ENCODE data around the gene GCLC. TPM values are rescaled to one million over a fixed set of nuclear protein-coding genes. Genes with fewer than 3 reads are reported as not detected.

Gene GCLC
- total RNA-seq, 1 donor from 2014 or later, result 16.4 TPM

DNA sequence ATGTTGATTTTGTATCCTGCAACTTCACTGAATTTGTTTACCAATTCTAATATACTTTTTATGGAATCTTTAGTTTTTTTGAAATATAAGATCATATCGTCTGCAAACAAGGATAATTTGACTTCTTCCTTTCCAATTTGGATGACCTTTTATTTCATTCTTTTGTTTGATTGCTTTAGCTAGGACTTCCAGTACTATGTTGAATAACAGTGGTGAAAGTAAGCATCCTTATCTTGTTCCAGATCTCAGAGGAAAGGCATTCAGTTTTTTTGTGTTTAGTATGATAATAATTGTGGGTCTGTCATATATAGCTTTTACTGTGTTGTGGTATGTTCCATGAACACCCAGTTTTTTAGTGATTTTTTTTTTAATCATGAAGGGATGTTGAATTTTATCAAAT is 75.7 kb downstream of the GCLC start:
- H3K4me3 ChIP-seq (ENCODE audit: low read depth, low read length), result no peak overlapping the region
- no peak for DNase-seq (ENCODE audit: low read depth)
- TF ChIP-seq, protein P1, sequence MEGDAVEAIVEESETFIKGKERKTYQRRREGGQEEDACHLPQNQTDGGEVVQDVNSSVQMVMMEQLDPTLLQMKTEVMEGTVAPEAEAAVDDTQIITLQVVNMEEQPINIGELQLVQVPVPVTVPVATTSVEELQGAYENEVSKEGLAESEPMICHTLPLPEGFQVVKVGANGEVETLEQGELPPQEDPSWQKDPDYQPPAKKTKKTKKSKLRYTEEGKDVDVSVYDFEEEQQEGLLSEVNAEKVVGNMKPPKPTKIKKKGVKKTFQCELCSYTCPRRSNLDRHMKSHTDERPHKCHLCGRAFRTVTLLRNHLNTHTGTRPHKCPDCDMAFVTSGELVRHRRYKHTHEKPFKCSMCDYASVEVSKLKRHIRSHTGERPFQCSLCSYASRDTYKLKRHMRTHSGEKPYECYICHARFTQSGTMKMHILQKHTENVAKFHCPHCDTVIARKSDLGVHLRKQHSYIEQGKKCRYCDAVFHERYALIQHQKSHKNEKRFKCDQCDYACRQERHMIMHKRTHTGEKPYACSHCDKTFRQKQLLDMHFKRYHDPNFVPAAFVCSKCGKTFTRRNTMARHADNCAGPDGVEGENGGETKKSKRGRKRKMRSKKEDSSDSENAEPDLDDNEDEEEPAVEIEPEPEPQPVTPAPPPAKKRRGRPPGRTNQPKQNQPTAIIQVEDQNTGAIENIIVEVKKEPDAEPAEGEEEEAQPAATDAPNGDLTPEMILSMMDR (conservative IDR thresholded peaks at IDR 0.05; ENCODE audit: low read depth, low read length), result no peak

DNA sequence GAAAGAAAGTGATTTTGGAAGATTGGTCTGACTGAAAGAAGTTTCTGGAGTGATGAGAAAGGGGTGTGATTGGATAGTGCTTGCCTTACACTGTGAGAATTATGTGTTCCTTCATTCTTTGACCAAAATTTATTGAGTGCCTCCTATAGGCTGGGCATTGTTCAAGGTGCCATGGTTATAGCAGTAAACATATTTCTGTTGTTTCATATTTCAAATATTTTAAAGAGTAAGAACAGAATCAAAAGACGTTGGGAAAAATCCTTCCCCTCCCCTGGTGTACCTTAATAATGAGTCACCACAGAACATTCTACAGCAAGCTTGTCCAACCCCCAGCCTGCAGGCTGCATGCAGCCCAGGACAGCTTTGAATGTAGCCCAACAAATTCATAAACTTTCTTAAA is 78.6 kb downstream of the GCLC start:
- TF ChIP-seq, protein P1 (conservative IDR thresholded peaks at IDR 0.05; ENCODE audit: low read depth, low read length), result no peak
- no peak overlapping the region for H3K4me3 ChIP-seq (ENCODE audit: low read depth, low read length)
- DNase-seq (ENCODE audit: low read depth), result no peak

DNA sequence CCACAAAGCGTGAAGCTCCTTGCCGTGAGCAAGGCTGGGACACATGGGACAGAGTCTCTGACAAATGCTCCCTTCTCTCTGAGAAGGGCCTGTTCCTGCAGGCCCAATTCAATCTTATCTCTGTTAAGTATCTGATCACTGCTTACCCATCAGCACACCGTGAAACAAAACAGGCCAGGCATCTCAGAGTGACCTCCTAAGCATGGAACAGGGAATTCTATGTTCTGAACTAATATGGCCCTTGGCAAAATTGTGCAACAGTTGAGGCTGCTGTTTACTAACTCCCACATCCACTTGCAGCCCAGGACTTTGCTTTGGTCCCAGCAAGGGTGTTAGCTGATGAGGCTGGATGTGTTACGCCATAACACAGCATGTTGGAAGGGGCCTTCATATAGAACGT is 79.2 kb downstream of the GCLC start:
- TF ChIP-seq, protein P1 (conservative IDR thresholded peaks at IDR 0.05; ENCODE audit: low read depth, low read length), result no peak
- DNase-seq (ENCODE audit: low read depth), result peak; percentile 10

DNA sequence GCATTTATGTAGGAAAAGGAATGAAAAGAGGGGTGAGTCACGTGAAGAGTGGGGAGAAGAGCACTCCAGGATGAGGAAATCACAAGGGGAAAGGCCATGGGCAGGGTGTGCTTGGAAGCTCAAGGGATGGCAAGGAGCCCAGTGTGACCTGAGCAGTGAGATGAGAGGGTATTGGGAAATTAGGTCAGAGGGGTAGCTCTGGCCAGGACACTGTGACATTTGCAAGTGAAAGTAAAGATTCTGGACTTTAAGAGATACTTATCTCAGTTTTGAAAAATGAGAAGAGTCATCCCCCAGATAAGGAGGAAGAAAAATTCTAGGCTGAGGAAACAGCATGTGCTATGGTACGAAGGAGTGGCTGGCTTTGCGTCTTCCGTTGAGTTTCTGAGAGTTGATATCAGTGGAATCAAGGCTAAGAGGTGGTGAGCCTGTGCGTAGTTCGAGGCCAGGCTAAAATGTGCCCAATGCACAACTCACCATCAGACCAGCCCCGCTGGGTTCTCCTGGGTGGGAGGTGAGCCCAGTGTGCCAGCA is 79.9 kb downstream of the GCLC start:
- H3K4me3 ChIP-seq (ENCODE audit: low read depth, low read length), result no peak overlapping the region
- DNase-seq (ENCODE audit: low read depth), result no peak
- TF ChIP-seq, protein P1 (conservative IDR thresholded peaks at IDR 0.05; ENCODE audit: low read depth, low read length), result no peak

More for the DNA sequence above, 79.2 kb downstream of the GCLC start:
- H3K4me3 ChIP-seq (ENCODE audit: low read depth, low read length), result no peak overlapping the region

DNA sequence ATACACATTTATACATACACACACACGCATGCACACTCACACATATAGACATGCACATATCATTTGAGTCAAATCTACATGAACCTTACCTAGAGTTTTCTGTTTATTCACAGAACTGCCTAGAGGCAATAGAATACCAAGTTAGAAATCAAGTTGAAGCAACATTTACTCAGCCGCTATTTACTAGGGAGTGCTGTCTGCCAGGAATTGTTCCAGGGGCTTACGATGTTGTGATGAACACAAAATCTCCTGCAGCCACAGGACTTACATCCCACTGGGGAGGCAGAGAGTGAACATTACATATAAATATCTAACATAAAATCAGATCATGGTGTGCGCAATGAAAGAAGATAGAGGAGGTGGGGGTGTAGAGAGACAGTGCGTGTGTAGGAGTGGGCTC is 80.4 kb downstream of the GCLC start:
- TF ChIP-seq, protein P1 (conservative IDR thresholded peaks at IDR 0.05; ENCODE audit: low read depth, low read length), result no peak
- DNase-seq (ENCODE audit: low read depth), result no peak
- H3K4me3 ChIP-seq (ENCODE audit: low read depth, low read length), result no peak overlapping the region

DNA sequence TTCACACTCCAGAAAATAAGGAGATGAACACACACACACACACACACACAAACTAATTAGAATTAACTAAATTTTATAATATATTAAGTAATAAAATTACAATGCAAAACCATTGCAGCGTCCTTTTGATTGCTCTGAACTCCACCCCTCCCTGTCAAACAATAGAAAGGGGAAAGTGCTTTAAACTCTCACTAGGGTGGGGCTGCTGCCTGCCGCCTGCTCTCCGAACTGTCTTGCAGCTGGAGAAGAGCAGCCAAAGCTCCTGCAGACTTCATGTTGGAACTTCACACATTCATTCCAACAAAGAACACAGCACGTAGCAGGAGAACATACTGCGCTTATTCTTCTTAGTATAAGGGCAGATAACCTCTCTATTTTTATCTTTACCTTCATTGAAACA is 83.2 kb downstream of the GCLC start:
- H3K4me3 ChIP-seq (ENCODE audit: low read depth, low read length), result no peak overlapping the region
- TF ChIP-seq, protein P1 (conservative IDR thresholded peaks at IDR 0.05; ENCODE audit: low read depth, low read length), result no peak
- DNase-seq (ENCODE audit: low read depth), result no peak

DNA sequence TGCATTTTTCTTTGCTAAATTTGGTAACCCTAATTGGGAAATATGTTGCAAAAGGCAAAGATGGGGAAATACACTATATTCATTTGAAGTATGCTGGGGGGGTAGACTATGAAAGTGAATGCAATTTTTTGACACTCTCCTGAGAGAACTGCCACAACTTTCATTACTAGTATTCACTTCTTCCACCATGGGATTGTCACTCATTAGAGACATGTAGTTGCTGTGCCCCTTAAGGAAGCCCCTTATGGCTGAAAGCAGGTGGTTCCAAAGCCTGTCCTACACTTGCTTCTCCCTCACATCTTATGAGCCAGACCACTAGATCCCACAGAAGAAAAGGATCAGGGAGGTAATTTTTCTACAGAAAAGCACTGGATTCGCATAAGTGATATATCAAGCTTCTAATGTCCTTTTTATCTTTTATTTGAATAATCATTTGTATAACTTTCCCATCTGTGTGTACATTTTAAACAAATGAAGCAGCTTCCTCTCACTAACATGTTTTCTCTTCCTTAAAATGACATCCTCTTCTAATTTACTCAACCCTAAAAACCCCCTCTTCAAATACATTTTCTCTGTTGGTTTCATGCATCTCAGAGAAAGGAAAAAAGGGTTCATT is 83.8 kb downstream of the GCLC start:
- TF ChIP-seq, protein P1 (conservative IDR thresholded peaks at IDR 0.05; ENCODE audit: low read depth, low read length), result no peak
- DNase-seq (ENCODE audit: low read depth), result no peak
- H3K4me3 ChIP-seq (ENCODE audit: low read depth, low read length), result no peak overlapping the region
